ENCODE results near the gene PGLYRP4.

DNA sequence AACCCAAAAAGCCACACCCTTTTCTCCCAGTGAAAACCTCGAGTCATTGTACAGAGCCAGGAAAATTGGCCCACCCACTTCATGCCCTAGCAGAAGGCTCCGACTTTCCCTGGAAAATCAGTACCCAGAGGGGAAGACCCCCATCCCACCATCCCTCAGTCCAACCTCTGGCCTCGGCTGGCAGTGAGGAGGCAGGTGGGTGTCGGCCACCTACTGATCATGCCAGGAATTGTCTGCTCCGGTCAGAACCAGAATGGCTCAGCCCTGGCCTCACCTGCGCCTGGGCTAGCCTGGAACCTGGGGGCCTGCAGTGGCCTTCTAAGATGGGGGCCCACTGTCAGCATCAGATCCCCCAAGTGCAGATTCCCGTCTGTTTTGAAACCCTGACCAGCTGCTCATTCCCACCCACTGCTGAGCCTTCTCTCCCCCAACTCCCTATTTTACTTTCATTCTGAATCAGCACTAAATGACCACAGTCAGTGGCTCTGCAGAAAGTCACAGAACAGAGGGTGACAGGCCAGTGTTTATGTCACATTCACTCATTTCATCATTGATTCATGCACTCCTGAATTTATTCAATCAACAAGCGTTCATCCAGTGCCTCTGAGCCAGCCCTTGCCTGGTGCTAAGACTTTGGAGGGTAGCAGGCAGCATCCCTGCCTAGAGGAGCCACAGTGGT is 6.0 kb upstream of the PGLYRP4 start:
- TF ChIP-seq, protein P1, sequence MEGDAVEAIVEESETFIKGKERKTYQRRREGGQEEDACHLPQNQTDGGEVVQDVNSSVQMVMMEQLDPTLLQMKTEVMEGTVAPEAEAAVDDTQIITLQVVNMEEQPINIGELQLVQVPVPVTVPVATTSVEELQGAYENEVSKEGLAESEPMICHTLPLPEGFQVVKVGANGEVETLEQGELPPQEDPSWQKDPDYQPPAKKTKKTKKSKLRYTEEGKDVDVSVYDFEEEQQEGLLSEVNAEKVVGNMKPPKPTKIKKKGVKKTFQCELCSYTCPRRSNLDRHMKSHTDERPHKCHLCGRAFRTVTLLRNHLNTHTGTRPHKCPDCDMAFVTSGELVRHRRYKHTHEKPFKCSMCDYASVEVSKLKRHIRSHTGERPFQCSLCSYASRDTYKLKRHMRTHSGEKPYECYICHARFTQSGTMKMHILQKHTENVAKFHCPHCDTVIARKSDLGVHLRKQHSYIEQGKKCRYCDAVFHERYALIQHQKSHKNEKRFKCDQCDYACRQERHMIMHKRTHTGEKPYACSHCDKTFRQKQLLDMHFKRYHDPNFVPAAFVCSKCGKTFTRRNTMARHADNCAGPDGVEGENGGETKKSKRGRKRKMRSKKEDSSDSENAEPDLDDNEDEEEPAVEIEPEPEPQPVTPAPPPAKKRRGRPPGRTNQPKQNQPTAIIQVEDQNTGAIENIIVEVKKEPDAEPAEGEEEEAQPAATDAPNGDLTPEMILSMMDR (conservative IDR thresholded peaks at IDR 0.05 in 1 of 2, IDR thresholded peaks at IDR 0.05 in 1 of 2; ENCODE audit: extremely low read depth in 1 of 2, insufficient read depth in 1 of 2, low read depth in 1 of 2, low read length in 2 of 2) = peak in 1 of 2 donors; percentile 23
- no peak for TF ChIP-seq EZH2 (IDR thresholded peaks at IDR 0.05; ENCODE audit: borderline replicate concordance, low read length)
